Upper lobe of left lung (tissue), 6 donors: ENCODE results near the gene OR6J1. TPM values are rescaled to one million over a fixed set of nuclear protein-coding genes. Genes with fewer than 3 reads are reported as not detected.

Experiments used
- ATAC-seq, 2 donors: fragments of 200-7000 bp; cut with Tn5 transposase; one replicate each; pipeline ENCODE4 v1.9.1; 2022; ENCODE audit warnings: mild to moderate bottlenecking in 2 of 2, moderate library complexity in 2 of 2; ENCODE audit not compliant: low FRiP score in 2 of 2
- DNase-seq, 2 donors: peaks; one replicate each; pipeline ENCODE4 v3.0.0-alpha.2; 2019 to 2020
- H3K27ac ChIP-seq, 4 donors: fragments of 200-600 bp; sonication (generic); one replicate each; pipeline ENCODE4 v1.5.1; 2016 to 2019
- H3K27me3 ChIP-seq, 4 donors: fragments of 200-600 bp; sonication (generic); one replicate each; pipeline ENCODE4 v1.5.1; 2017 to 2019
- H3K36me3 ChIP-seq, 4 donors: fragments of 200-600 bp; sonication (generic); one replicate each; pipeline ENCODE4 v1.5.1; 2016 to 2019
- H3K4me1 ChIP-seq, 4 donors: fragments of 200-600 bp; sonication (generic); one replicate each; pipeline ENCODE4 v1.5.1; 2018 to 2019
- H3K4me3 ChIP-seq, 4 donors: fragments of 200-600 bp; sonication (generic); one replicate each; pipeline ENCODE4 v1.5.1; 2017 to 2019; ENCODE audit warnings: mild to moderate bottlenecking in 2 of 4, moderate library complexity in 1 of 4
- H3K9me3 ChIP-seq, 4 donors: fragments of 200-600 bp; sonication (generic); one replicate each; pipeline ENCODE4 v1.5.1; 2018 to 2019
- EP300 ChIP-seq, 4 donors: sonication (generic); formaldehyde crosslinking; IDR thresholded peaks; one replicate each; pipeline ENCODE4 v1.5.1; 2017; ENCODE audit warnings: antibody characterized with exemption in 4 of 4, control low read depth in 2 of 4
- POLR2A ChIP-seq, 4 donors: fragments of 450-650 bp; IDR thresholded peaks; one replicate each; pipeline ENCODE4 v1.5.1; 2016 to 2017; ENCODE audit warnings: antibody characterized with exemption in 4 of 4, mild to moderate bottlenecking in 2 of 4
- POLR2AphosphoS5 ChIP-seq, 2 donors: sonication (generic); formaldehyde crosslinking; IDR thresholded peaks; one replicate each; pipeline ENCODE4 v1.5.1; 2017; ENCODE audit warnings: antibody characterized with exemption in 2 of 2
- WGBS, 2 donors: methylation state at CpG; one replicate each; pipeline ENCODE4 v1.1.5; 2017 to 2018; 5-methylcytosine and 5-hydroxymethylcytosine counted together
- total RNA-seq, 6 donors: library from RNA; depleted of rRNA in 4 of 6; stranded (reverse); fragments of >200 nt in 4 of 6; gene quantifications; one replicate each; pipeline versions ENCODE4 v1.1.0 to v1.2.1, GENCODE V29; 2016 to 2021
- TF ChIP-seq, protein P1 (sequence below), 6 experiments: fragments of 450-650 bp in 4 of 6; fragments of 200-600 bp in 2 of 6; sonication (generic) in 2 of 6; IDR thresholded peaks; one replicate each; pipeline ENCODE4 v1.5.1; 2016 to 2019; ENCODE audit warnings: antibody characterized with exemption in 6 of 6
- donor health status: DM: no; HTN: no; CAD: no; lungs with moderate emphysema.
- donor health status: DM: no; HTN: yes; CAD: no; lungs with severe emphysema.

Gene OR6J1
- total RNA-seq, 6 donors from 2014 or later, result 0.30 TPM; not detected in 5

DNA sequence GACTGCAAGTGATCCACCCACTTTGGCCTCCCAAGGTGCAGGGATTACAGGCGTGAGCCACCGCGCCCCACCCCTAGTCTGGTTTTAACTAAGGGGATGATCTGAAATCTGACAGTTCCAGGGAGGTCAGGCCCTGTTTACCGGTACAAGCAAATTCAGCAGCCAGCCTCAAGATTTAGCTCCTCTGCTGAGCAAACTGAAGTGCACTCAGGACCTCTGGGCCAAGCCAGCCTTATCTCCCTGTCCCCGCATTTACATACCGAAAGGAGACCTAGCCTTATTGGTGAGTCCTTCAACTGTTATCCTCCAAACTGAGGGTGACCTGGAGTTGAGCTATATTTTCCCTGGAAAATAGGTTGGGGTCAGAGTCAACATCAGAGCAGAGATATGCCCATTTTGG lies 46.9 kb downstream of the OR6J1 start:
- TF ChIP-seq POLR2A (IDR thresholded peaks at IDR 0.05) (no peak), EP300 (IDR thresholded peaks at IDR 0.05) (no peak), POLR2AphosphoS5 (IDR thresholded peaks at IDR 0.05) (no peak)
- TF ChIP-seq, protein P1, sequence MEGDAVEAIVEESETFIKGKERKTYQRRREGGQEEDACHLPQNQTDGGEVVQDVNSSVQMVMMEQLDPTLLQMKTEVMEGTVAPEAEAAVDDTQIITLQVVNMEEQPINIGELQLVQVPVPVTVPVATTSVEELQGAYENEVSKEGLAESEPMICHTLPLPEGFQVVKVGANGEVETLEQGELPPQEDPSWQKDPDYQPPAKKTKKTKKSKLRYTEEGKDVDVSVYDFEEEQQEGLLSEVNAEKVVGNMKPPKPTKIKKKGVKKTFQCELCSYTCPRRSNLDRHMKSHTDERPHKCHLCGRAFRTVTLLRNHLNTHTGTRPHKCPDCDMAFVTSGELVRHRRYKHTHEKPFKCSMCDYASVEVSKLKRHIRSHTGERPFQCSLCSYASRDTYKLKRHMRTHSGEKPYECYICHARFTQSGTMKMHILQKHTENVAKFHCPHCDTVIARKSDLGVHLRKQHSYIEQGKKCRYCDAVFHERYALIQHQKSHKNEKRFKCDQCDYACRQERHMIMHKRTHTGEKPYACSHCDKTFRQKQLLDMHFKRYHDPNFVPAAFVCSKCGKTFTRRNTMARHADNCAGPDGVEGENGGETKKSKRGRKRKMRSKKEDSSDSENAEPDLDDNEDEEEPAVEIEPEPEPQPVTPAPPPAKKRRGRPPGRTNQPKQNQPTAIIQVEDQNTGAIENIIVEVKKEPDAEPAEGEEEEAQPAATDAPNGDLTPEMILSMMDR (IDR thresholded peaks at IDR 0.05), result no peak
- peak overlapping the region in 3 of 4 donors; percentile 67 to 80 (median 74) for H3K4me3 ChIP-seq
- H3K27me3 ChIP-seq, result no peaks in the 10 kb centered on the region
- ATAC-seq (no peak), DNase-seq (no peak)
- H3K4me1 ChIP-seq, result peaks cover 13 to 20% (median 18%) of the 10 kb centered on the region in 4 donors
- H3K27ac ChIP-seq, result peak overlapping the region in 1 of 4 donors; percentile 90
- no peaks in the 10 kb centered on the region for H3K9me3 ChIP-seq
- 75 to 84% methylated on average over 6 of the region's 6 CpGs for WGBS, 2 donors
- H3K36me3 ChIP-seq, result peaks cover 5 to 8% (median 7%) of the 10 kb centered on the region in 4 donors

DNA sequence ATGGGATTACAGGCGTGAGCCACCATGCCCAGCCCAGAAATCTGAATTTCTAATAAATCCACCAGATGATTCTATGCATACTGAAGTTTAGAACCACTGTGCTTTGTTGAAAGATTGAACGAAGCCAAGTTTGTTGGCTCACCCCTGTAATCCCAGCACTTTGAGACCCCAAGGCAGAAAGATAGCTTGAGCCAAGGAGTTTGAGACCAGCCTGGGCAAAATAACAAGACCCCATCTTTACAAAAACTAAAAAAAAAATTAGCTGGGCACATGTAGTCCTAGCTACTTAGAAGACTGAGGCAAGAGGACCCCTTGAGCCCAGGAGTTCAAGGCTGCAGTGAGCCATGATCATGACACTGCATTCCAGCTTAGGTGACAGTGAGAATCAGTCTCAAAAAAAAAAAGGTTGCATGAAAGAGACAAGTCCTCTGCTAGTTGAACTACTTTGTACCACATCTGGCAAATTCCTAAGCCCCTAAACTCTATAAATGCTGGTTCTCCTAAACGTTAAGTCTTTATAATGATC lies 47.7 kb downstream of the OR6J1 start:
- peaks cover 13 to 20% (median 18%) of the 10 kb centered on the region in 4 donors for H3K4me1 ChIP-seq
- H3K27me3 ChIP-seq, result no peaks in the 10 kb centered on the region
- ATAC-seq (no peak), DNase-seq (no peak)
- no peak overlapping the region for H3K27ac ChIP-seq
- H3K36me3 ChIP-seq, result no peaks in the 10 kb centered on the region
- TF ChIP-seq EP300 (IDR thresholded peaks at IDR 0.05) (no peak), POLR2A (IDR thresholded peaks at IDR 0.05) (no peak), POLR2AphosphoS5 (IDR thresholded peaks at IDR 0.05) (no peak)
- TF ChIP-seq, protein P1 (IDR thresholded peaks at IDR 0.05), result no peak
- no peaks in the 10 kb centered on the region for H3K9me3 ChIP-seq
- WGBS, 2 donors, result 76 to 91% methylated on average over 2 to 3 of the region's 3 CpGs
- H3K4me3 ChIP-seq, result no peak overlapping the region

DNA sequence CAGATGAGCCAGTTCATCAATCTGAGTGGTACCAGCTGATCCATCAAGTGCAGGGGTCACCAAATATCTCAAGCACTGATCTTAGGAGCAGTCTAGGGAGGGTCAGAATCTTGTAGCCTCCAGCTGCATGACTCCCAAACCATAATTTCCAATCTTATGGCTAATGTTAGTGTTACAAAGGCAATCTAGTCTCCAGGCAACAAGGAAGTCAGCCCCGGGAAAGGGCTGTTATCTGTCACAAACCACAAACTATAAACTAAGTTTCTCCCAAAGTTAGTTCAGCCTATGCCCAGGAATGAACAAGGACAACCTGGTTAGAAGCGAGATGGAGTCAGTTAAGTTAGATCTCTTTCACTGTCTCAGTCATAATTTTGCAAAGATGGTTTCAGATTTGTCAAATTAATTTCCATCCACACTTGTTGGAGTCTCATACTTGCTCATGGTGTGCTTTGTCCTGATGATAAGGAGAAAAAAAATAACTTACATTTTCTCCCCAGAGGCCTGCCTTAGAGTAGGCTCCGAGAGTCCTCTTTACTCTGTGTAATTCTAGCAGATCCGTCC lies 49.9 kb downstream of the OR6J1 start:
- WGBS, 2 donors, result 43 to 50% methylated on average over 4 of the region's 4 CpGs
- Histone ChIP-seq H3K27ac (no peak overlapping the region), H3K36me3 (no peaks in the 10 kb centered on the region), H3K4me1 (peaks cover 11 to 21% (median 14%) of the 10 kb centered on the region in 4 donors), H3K4me3 (no peak overlapping the region), H3K27me3 (no peaks in the 10 kb centered on the region), H3K9me3 (no peaks in the 10 kb centered on the region)
- DNase-seq (no peak), ATAC-seq (no peak)
- no peak for TF ChIP-seq EP300 (IDR thresholded peaks at IDR 0.05)
- no peak for TF ChIP-seq POLR2A (IDR thresholded peaks at IDR 0.05)
- no peak for TF ChIP-seq POLR2AphosphoS5 (IDR thresholded peaks at IDR 0.05)
- TF ChIP-seq, protein P1 (IDR thresholded peaks at IDR 0.05), result no peak

DNA sequence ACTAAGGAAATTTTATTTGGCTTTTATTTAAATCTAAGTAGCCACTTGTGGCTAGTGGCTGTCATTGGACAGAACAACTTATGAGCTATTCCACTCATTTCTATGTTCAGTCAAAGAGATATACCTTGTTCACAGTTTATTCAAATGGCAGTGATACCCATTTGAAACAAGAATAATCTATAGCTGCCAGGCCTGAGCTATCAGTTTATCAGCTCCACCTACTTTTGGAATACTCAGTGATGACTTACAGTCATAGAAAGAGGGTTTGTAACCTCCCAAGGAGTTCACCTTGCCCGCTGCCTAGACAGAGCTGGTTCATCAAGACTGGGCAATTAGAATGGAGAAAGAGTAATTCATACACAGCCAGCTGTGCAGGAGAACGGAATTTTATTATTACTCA lies 50.6 kb downstream of the OR6J1 start:
- Histone ChIP-seq H3K4me3 (no peak overlapping the region), H3K9me3 (no peaks in the 10 kb centered on the region), H3K4me1 (peaks cover 5 to 16% (median 10%) of the 10 kb centered on the region in 4 donors), H3K27me3 (no peaks in the 10 kb centered on the region), H3K27ac (no peak overlapping the region), H3K36me3 (no peaks in the 10 kb centered on the region)
- ATAC-seq (no peak), DNase-seq (no peak)
- WGBS, 2 donors, result 85 to 90% methylated on average over 2 of the region's 2 CpGs
- TF ChIP-seq POLR2AphosphoS5 (IDR thresholded peaks at IDR 0.05) (no peak), POLR2A (IDR thresholded peaks at IDR 0.05) (no peak), EP300 (IDR thresholded peaks at IDR 0.05) (no peak)
- TF ChIP-seq, protein P1 (IDR thresholded peaks at IDR 0.05), result no peak

DNA sequence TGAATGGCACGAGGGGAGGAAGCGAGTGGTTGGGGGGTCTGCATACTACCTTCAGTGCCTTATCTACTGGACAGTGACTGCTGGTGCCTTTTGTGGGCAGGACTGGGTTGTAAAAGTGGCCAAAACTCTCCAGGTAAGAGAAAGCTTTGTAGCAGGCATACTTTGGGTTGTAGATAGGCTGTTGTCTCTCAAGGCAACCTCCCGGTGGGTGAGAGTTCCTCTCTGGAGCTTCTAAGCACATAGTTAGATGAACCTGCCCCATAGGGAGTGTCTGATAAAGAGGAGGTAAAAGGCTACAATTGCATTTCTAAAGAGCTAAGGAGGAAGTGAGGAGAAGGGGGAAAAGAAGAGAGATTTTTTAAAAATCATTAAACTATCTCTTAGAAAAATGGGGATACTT lies 51.0 kb downstream of the OR6J1 start:
- H3K4me1 ChIP-seq, result peaks cover 6 to 20% (median 12%) of the 10 kb centered on the region in 4 donors
- DNase-seq (no peak), ATAC-seq (no peak)
- no peaks in the 10 kb centered on the region for H3K9me3 ChIP-seq
- TF ChIP-seq POLR2AphosphoS5 (IDR thresholded peaks at IDR 0.05) (no peak), POLR2A (IDR thresholded peaks at IDR 0.05) (no peak), EP300 (IDR thresholded peaks at IDR 0.05) (no peak)
- TF ChIP-seq, protein P1 (IDR thresholded peaks at IDR 0.05), result no peak
- H3K27me3 ChIP-seq, result no peaks in the 10 kb centered on the region
- 72 to 74% methylated on average over 3 of the region's 3 CpGs for WGBS, 2 donors
- no peak overlapping the region for H3K4me3 ChIP-seq
- no peak overlapping the region for H3K27ac ChIP-seq
- no peaks in the 10 kb centered on the region for H3K36me3 ChIP-seq
